AG10803 (cell line): ENCODE data around the gene CIBAR2.

ENCODE experiments used
- DNase-seq: peaks from one replicate; pipeline ENCODE4 v3.0.0; 2010; ENCODE audit warnings: low read depth
- H3K4me3 ChIP-seq: 2 replicates; pipeline ENCODE4 v1.5.1; 2011; ENCODE audit warnings: mild to moderate bottlenecking, low read length, control low read depth
- TF ChIP-seq, protein P1 (sequence below): conservative IDR thresholded peaks from 2 replicates; pipeline ENCODE4 v1.5.1; 2011; ENCODE audit warnings: mild to moderate bottlenecking, low read length, control low read depth, inconsistent platforms

Gene CIBAR2

DNA sequence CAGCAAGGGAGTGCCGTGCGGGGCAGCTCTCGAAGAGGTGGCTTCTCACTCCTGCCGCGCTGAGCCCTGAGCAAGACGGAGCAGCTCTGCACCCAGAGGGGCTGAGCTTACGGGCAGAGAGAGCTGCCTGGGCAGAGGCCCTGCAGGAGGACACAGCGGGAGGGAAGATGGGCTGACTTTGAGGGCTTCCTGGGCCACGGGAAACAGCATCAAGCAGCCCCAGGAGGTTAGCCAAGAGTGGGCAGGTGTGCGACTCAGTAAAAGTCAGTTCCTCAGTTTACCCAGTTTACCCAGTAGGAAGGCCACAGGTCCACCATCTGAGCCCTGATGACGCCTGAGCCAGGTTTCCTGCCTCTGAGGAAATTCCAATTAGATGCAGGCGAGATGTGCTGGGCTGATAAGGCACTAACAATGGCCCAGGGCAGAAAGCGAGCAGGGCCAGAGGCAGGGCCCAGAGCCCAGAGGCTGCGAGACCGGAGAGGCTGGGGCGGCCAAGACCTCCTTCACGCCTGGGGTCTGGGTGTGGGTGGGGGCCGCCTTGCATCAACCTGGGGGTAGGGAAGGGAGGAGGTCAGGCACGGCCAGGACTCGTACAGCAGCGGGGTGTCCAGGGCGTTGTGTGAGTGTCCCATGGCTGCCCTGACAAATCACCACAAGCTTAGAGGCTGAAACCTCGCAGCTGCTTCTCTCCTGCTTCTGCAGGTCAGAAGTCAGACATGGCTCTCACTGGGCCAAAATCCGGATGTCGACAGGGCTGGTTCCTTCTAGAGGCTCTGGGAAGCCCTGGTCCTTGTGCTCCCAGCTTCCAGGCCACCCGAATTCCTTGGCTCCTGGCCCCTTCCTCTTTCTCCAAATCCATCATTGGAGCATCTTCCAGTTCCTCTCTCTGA lies 32.0 kb upstream of the CIBAR2 start:
- TF ChIP-seq, protein P1, sequence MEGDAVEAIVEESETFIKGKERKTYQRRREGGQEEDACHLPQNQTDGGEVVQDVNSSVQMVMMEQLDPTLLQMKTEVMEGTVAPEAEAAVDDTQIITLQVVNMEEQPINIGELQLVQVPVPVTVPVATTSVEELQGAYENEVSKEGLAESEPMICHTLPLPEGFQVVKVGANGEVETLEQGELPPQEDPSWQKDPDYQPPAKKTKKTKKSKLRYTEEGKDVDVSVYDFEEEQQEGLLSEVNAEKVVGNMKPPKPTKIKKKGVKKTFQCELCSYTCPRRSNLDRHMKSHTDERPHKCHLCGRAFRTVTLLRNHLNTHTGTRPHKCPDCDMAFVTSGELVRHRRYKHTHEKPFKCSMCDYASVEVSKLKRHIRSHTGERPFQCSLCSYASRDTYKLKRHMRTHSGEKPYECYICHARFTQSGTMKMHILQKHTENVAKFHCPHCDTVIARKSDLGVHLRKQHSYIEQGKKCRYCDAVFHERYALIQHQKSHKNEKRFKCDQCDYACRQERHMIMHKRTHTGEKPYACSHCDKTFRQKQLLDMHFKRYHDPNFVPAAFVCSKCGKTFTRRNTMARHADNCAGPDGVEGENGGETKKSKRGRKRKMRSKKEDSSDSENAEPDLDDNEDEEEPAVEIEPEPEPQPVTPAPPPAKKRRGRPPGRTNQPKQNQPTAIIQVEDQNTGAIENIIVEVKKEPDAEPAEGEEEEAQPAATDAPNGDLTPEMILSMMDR, result no peak
- no peak overlapping the region for H3K4me3 ChIP-seq
- DNase-seq, result no peak

DNA sequence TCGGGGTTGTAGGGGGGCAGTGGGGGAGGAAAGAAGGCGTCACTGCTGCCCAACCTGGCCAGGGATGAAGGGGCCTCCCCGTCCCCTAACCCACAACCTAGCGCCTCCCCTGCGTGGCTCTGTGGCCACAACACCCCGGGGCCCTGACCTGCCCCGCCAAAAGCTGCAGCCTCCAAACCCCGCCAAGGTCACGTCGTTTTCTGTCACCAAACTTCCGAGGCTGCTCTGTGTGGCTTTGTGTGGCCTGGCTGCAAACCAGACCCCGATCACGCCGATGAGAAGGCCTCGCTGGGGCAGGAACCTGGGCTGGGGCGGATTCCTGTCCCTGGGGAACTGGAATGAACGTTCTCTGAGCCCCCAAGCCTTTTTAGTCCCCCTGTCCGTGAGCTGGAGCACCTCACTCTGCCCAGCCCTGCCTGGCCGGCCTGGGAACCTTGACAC lies 30.5 kb upstream of the CIBAR2 start:
- TF ChIP-seq, protein P1, result no peak
- DNase-seq, result no peak
- no peak overlapping the region for H3K4me3 ChIP-seq

DNA sequence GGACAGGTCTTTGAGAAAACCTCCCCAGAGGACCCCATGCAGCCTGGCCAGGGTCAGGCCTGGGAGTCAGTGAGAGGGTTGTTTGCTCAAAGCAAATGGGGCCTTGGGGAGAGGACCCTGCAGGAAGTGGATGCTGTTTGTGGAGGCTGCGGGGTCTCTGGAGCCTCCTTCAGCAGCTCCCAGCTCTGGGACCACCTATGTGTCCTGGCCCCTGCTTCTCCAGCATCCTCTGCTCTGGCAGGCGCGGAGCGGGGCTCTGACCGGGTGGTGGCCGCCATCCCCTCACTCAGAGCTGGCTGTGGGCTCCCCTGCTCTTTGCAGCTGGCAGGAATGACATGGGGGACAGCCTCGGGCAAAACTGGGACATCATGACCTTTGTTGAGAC lies 29.8 kb upstream of the CIBAR2 start:
- no peak overlapping the region for H3K4me3 ChIP-seq
- TF ChIP-seq, protein P1, result no peak
- DNase-seq, result no peak

GRCh38 chr16:85141491-85142128 lies 29.3 kb upstream of the CIBAR2 start:
- no peak for DNase-seq
- no peak overlapping the region for H3K4me3 ChIP-seq
- TF ChIP-seq, protein P1, result no peak

- H3K4me3 ChIP-seq, result no peak overlapping the region
- TF ChIP-seq, protein P1, result no peak
- DNase-seq, result no peak
Measured at GRCh38 chr16:85140455-85141012, 28.3 kb upstream of the CIBAR2 start.

GRCh38 chr16:85139881-85140339 lies 27.6 kb upstream of the CIBAR2 start:
- DNase-seq, result no peak
- TF ChIP-seq, protein P1, result no peak
- H3K4me3 ChIP-seq, result no peak overlapping the region
